Measurements from ENCODE around the gene CACNA1D.

CACNA1D gene

DNA sequence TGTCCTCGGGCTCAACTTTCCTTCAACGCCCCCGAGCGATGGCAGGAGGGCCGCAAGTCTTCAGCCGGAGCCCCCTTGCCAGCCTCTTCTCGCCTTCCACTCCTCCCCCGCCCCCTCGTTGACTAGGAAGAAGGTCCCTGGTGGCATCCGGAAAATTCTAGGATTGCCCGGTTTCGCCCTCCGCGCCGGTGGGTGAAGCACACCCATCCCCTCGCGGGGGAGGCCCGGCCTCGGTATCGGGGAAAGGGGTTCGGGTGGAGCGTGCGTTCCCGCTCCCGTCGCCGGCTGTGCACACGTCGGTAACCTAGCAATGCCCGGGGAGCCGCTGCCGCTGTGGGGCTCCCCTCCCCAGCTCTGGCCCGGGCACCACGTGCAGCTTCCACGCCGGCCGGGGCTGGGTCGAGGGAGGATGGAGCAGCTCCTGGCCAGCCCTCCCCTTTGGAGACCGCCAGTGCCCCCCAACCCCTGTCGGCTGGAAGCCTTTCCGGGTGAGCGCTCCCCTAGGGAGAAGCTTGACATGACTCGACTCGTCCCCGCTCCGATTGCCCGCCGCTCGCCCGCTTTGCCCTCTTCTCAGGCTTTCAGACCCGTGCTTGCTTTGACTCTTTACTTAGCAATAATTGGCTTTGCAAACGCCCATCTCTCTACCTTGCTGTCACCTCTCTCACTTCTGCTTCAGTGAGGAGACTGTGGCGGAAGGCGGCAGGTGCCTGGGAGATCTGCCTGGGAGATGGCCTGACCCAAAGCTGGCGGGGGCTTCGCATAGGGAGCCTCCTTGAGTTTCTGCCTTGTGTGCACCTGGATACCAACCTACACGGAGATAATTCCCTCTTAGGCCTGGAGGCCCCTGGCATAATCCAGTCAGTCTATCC lies 1.3 kb downstream of the CACNA1D start:
- no peak for DNase-seq

DNA sequence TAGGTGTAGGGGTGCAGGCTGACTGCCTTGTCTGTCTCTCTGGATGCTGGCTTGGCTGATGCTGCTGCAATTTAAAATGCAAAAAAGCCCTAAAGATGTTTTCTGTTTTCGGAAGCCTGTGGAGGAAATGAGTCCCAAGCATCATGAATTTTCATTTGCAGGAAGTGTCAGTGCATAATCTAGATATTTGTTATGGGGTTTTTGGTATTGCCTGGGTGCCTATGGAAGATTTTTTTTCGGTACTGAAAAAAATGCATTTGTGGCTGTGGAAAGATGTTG lies 1.9 kb downstream of the CACNA1D start:
- DNase-seq = no peak

DNA sequence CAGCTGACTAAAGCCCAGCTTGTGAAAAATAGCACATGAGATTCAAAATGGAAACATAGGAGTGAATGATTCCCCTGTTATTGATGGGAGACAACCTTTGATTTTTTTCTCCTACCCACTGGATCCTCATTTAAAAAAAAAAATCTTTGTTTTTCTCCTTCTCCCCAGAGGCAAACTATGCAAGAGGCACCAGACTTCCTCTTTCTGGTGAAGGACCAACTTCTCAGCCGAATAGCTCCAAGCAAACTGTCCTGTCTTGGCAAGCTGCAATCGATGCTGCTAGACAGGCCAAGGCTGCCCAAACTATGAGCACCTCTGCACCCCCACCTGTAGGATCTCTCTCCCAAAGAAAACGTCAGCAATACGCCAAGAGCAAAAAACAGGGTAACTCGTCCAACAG lies 2.6 kb downstream of the CACNA1D start:
- DNase-seq = peak; percentile 49

DNA sequence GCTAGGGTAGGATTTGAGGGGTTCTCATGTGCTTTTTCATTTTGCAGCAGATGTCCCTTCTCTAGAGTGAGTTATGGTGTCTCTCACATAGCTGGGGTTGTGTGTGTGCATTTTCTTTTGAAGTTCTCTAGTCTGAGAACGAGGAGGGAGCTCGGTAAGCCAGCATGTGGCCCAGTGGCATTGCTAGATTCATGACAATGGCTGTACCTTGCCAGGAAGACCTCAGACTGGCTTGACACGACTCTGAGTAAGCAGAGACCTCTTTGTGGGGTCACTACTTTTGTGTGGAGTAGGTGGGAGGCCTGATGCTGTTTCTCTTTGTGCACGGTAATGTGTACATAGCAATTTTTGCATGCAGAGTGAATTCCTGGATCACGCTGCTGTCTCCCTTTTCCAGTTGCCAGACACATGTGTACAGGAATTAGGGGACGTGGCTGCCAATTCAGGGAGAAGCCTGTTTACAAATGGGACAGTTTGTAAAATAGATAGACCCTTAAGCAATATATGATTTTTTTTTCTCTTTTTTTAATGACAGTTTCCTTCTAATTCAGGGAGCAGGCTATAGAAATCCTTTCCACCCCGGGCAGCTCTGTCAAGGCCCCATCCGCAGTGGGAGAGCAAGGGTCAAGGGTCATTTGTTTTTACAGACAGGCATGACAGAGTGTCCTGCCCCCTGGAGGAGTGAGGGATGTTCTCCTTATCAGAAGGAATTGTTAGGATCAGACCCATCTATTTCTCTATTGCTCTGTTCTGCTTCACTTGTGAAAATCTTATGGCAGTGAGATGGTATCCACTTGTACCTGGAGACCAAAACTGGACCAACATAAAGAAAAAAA lies 4.6 kb downstream of the CACNA1D start:
- no peak for DNase-seq

DNA sequence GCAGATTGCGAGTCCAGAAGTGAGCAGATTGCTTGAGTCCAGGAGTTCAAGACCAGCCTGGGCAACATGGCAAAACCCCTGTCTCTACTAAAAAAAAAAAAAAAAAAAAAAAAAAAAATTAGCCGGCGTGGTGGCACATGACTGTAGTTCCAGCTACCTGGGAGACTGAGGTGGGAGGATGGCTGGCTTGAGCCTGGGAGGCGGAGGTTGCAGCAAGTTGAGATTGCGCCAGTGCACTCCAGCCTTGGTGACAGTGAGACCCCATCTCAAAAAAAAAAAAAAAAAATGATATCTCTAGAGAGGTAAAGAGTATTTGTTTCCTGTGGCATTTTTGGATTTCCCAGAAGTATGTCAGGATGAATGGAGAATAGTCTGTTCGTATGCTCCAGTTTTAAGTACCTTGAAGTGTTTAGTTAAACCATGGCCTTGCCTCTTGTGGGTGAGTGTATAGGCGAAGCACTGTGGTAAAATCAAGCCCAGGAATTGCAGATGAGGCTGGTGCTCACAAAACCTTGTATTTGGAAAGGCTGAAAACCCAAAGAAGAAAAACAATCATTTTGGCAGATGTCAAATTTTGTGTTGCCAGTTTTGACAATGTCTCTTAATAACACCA lies 5.9 kb downstream of the CACNA1D start:
- no peak for DNase-seq

DNA sequence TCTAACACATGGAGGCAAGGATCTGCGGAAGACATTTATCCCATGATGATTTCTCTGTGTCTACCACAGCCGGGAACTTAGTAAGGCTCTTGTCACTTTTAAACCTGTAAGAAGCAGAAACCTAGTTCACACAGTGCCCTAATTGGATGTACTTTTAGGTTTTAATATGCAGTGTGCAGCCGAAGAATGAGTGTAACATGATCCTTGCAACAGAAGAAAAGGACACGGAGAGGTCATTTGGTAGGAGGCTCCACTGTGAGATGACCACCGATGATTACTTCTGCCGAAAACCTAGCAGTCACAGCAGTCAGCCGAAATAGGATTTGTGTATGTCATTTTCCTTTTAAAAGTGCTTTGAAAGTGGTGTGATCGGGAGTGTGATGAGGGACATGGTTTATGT lies 6.8 kb downstream of the CACNA1D start:
- no peak for DNase-seq

DNA sequence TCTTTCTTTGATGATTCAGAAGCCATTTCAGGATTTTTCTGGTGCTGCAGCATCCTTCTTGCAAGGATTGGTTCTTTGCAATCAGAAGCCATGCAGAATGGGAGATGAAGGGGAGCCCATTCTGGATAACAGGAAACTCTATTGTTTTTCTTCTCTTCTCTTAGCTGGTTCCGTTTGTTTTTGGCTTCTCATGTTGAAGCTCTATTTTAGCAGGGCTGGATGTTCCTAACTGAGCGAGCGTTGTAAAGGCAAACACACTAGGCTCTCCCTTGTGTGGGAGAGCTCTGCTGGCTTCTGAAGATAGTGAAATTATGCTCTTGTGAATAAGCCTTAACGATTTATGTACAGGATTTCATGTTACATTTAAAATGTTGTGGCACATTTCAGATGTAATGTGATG lies 8.3 kb downstream of the CACNA1D start:
- DNase-seq = no peak

DNA sequence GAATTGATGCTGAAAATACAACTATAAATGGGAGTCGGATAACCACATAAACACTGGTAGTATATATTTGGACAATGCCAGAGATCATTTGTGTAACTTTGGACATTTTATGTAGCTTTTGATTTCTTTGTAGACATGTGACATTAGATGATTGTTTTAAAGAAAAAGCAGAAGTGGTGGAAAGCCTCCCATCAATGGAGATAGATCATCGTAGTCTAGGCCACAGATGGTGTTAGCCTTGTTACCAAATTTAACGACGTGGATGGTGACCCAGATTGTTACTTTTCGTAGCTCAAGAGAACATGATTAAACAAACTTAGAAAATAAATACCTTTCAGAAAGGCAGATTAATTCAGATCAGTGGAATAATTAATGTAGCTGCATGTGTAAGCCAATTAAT lies 8.8 kb downstream of the CACNA1D start:
- peak; percentile 53 for DNase-seq

DNA sequence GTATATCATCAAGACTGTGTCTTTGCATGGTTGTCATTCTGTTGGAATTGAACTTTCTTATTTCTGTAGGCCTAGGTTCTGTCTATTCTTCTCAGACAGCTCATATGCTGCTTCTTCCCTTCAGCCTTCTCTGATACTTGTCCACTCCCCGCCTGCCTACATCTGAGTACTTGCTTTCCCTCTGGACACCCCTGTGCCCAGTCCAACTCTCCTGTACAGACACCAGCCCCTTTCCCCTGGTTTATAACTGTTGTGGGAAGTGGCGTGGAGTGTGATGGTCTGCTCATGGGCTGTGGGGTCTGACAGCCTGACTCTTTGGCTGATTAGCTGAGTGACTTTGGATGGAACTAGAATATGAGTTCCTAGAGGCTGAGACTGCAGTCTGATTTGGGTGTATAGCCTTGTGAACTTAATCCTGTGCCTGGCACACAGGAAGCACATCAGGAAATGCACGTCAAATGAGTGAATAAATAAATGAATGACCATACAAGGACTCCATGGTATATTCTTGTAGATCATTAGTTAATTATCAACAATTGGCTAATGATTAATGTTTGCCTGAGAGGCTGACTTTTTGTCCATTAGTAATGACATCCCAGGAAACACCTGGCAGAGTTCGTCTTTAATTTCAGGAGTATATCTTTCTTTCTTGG lies 11.8 kb downstream of the CACNA1D start:
- DNase-seq = no peak

DNA sequence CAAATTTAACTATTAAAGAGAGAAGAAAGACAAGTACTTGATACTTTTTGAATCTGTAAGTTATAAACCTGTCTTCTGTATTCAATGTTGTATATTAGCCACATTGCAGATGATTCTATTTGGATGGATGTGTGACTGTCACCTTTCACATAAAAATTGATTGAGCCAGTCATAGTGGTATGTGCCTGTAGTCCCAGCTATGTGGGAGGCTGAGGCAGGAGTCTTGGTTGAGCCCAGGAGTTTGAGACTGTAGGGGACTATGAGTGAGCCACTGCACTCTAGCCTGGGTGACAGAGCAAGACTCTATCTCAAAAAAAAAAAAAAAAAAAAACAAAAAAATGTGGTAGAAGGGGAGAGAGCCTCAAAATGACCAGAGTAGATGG lies 12.3 kb downstream of the CACNA1D start:
- DNase-seq = no peak

DNA sequence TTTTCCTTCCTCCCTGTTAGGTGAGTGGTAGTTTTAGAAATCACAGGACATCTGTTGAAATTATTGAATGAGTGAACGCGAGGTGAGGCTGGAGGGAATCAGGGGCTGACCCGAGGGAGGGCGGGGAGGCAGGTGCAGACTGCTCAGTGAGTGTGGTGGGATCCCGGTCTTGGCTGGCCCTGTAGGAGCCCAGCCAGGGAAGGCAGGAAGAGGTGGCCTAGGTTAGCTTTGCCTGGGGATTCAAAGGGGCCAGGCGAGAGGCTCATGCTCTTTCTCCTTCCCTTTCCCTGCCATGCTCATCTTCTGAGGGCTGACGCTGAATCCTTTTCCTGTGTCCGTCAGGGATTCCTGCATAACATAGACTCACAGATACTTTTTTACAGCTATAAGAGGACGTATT lies 15.1 kb downstream of the CACNA1D start:
- DNase-seq = no peak

DNA sequence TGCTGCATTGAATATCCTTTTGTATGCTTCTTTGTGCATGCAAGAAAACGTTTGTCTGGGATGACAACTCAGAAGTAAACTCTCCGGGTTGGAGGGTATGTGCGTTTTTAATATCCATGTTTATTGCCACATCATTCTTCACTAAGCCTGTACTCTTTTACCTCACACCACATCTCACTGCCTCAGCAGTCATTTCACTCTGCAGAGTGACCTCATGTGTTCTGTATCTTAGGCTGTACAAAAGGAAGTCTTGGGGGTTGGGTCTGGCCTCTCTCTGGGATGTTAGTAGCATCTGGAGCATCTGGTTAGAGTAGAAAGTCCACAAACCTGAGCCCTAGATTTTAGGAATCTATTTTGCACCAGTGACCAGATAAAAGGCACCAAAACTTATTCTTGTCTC lies 16.1 kb downstream of the CACNA1D start:
- no peak for DNase-seq

DNA sequence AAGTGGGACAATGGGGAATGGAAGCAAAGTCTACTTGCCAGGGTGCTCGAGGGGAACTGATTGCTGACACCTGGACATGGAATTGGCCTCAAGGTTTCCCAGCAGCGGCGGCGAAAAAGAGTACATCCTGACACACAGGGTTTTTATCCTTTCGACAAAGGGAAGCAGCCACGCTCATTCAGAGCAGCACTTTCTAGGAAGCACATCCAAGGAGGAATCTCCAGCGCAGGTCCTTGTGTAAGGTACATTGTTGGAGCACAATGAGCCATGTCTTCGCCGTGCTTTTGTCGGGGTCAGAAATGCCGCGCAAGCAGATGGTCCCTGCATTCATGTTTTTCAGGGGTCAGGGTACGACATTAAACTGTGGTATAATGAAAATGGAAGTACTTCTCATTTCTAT lies 16.8 kb downstream of the CACNA1D start:
- no peak for DNase-seq

DNA sequence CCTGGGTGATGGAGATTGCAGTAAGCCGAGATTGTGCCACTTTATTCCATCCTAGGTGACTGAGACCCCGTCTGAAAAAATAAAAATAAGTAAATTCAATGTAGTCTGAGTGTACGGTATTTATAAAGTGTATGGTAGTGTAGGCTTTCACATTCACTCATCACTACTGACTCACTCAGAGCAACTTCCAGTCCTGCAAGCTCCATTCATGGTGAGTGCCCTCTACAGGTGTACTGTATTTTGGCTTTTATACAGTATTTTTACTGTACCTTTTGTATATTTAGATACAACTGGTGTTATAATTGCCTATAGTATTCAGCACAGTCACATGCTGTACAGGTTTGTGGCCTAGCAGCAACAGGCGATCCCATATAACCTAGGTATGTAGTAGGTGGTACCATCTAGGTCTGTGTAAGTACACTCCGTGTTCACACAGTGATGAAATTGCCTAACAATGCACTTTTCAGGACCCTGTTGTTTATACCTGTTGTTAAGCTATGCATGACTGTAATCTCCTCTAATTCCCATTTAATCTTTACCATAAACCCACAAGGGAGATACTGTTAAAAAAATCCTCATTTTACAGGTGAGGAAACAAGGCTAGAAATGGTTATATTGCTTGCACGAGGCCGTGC lies 19.3 kb downstream of the CACNA1D start:
- peak; percentile 34 for DNase-seq

DNA sequence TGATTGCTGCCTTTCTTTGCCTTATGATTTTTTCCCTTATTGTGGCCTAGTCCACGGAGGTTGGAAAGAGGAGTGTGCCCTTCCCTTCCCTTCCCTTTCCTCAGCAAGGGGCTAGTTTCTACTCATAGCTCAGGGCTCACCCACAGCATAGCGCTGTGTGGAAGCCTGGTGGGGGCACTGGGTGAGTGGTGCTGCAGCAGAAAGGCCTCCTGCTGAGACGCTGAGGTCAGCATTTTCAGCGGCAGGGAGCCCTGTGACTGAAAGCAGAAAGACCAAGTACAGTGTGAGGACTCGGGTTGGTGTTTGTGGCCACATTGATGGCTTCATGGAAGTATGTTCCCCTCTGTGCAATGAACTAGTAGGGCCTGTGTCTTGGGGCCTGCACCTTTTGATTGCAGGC lies 21.9 kb downstream of the CACNA1D start:
- no peak for DNase-seq

DNA sequence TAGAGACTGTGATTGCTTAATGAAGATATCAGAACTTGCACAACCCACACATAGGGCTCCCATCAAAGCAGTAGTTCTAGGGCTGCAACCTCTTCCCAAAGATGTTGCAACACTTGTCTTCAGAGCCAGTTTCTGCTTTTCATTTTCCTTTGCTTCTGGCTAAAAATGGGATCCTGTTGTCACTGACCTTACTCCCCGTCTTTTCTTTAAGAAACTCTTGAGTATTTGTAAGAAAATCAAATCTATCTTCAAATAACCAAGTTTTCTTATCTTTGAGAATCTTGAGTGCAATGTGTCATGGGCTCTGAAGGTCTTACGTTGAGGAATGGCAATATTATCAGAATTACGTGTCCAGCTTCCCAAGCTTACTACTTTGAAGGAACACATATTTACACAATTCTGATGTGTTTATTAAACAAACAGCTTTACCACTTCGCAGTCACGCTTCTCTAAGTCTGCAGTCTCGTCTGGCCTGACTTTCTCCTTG lies 24.1 kb downstream of the CACNA1D start:
- peak; percentile 19 for DNase-seq

DNA sequence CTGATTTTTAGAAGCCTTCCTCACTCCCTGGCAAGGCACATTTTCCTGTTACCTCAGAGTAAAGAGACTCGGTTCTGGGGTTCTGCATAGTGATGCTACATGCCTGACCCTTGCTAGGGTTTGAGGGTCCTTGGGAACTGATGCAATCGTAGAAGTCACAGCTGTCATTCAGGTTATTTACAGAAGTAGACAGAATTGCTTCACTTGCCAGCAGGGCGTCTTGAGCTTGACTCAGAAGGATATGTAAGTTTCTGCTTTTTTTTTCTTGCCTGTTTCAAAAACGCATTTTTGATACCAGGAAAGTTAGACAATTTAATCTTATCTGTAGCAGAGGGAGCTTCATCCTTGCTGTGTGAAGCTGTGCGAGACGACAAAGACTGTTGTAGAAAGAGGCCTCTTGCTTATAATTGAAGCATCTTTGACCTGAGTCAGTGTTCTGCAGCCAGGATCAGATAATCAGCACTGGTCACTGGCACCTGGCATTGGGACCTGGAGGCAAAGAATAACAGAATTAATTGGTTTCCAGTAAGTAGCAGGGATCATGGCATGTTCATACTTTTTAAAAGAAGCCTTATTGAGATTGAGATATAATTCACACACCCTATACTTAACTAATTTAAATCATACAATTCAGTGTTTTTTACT lies 24.8 kb downstream of the CACNA1D start:
- DNase-seq = peak; percentile 52

DNA sequence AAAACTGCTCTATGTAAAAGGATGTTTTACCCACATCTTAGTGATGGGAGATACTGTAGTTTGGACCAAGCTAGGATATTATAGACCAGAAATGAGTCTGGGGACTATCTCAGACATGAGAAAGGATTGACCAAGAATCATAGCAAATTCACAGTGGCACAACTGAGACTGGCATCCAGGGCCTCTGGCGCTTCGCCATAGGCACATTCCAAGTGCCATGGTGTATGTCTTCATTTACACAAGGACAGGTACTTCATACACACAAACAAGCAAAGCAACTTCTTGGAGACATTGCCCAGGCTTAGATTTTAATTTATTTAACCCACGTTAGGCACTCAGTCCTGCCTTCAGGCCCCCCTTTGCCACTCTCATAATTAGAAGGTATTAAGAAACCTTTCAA lies 28.9 kb downstream of the CACNA1D start:
- DNase-seq = no peak

DNA sequence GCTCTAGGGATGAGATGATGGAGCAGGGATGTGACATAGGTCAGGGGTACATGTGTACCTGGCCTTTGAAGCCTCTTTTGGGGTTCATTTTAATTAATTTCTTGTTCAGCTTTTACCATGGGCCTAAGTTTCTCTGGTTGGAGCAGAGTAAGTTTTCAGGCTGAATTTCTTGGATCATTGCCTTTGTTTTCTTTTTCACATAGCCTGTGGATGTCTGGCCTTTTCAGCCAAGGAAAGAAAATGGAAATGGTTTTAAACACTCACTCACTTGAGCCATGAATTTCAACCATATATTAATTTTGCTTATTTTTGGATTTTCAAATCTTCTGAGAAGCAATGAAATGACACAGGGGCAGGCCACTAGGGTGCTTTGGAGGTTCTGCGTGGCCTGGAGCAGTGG lies 30.2 kb downstream of the CACNA1D start:
- DNase-seq = no peak

DNA sequence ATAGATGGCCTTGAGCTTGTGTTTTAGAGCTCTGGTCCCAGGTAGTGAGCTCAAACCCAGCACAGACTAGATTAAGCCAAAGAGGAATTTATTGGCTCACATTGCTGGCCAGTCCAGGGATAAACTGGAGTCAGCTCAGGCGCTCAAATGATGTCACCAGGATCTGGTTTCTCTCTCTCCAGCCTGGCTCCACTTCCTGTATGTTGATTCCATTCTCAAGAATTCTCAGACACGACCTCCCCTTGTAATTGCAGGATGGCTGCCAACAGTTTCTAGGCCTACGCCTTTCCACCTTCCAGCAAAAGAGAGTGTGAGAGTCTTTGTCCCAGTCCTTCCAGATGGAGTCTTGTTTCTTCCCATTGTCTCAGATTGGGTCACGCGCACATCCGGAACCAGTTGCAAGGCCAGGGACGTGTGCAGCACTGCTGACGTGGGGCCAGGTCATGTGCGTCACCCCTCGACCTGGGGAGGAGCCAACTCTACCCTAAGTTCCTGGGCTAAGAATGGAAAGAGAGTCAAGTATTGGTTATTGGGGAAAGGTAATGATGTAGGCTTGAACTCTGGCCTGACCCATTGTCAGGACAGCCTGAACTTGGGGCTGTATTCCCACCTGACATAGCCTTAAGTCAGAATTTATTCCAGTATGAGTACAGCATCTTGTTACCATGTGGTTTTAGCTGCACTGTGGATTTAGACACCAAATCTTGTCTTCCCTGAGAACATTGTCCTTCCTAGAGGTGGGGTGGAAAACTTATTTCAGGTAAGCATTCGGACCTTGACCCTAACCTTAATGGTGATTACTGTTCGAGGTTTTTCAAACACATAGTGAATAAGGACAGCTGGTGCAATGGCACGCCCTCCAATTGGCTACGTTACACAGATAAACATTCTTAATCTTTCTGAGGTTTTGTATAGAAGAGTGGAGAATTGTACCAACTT lies 31.6 kb downstream of the CACNA1D start:
- DNase-seq = no peak

DNA sequence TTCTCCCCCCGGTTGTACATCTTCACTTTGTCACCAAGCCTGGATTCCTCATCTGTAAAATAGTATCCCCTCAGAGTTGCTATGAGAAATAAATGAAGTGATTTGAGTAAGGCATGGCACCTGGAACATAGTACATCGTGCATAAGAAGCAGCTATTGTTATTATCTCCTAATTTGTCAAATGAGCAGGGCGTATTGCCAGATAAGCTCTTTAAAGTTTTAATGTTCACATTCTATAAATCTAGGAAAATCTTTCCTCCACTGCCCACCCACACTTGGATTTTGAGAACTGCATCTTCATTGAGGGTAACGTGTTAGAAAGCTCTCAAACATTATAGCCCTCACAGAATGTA lies 32.3 kb downstream of the CACNA1D start:
- no peak for DNase-seq
